ENCODE measurements around the gene ABCF3. TPM values are rescaled to one million over a fixed set of nuclear protein-coding genes. Genes with fewer than 3 reads are reported as not detected.

ABCF3 gene
- total and polyA plus RNA-seq, 2 donors (not counting 3 experiments of a cell fraction or from before 2014, with no cell fraction given): 68.8 to 73.4 TPM

DNA sequence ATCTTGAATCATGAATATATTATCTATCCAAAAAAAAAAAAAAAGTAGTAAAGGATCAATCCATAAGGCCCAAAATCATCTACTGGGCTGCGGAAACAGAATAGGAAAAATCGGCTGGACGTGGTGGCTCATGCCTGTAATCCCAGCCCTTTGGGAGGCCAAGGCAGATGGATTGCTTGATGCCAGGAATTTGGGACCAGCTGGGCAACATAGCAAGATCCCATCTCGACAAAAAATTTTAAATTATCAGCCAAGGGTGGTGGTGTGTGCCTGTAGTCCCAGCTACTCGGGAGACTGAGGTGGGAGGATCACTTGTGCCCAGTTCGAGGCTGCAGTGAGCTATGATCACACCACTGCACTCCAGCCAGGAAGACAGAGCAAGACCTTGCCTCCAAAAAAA lies 36.9 kb upstream of the ABCF3 start:
- dilution Hi-C loops (cut with MboI; ENCODE audit: extremely low pct_ligation_motif_present, low sequenced_read_pairs): no loop called here
- POLR2A ChIA-PET: interaction anchor here (0.7 kb wide), 1 partner anchor 780 kb away, joined by 4 read pairs; no protein-coding TSS in a partner anchor
- no TSS peak for BruUV-seq (replicated peaks)
- Histone ChIP-seq H3K4me3 (replicated peaks in 1 of 3; ENCODE audit: insufficient read depth in 1 of 3, low read depth in 1 of 3, low read length in 3 of 3) (no peak overlapping the region), H4K20me1 (replicated peaks; ENCODE audit: control insufficient read depth, extremely low read depth, insufficient read depth, low read length) (no peaks in the 10 kb centered on the region), H3K4me2 (ENCODE audit: insufficient read depth, low read length) (no peak overlapping the region), H3K9me1 (replicated peaks; ENCODE audit: control insufficient read depth, extremely low read depth, insufficient read depth, low read length) (no peaks in the 10 kb centered on the region), H3K79me2 (ENCODE audit: control insufficient read depth, insufficient read depth, low read length) (no peaks in the 10 kb centered on the region), H3K4me1 (ENCODE audit: control insufficient read depth, extremely low read depth, insufficient read depth, low read length) (no peaks in the 10 kb centered on the region), H3K36me3 (ENCODE audit: control insufficient read depth in 2 of 2, extremely low read depth in 1 of 2, insufficient read depth in 2 of 2, low read length in 2 of 2) (peaks cover 8 to 16% of the 10 kb centered on the region in 2 experiments), H3K9me3 (replicated peaks; ENCODE audit: control insufficient read depth, insufficient read depth, low read length) (no peaks in the 10 kb centered on the region), H3K9ac (replicated peaks; ENCODE audit: extremely low read depth, insufficient read depth, low read length) (no peak overlapping the region), H2AFZ (ENCODE audit: low read depth, low read length) (no peak overlapping the region), H3K27ac (ENCODE audit: insufficient read depth, low read depth, low read length) (no peak overlapping the region), H3K27me3 (ENCODE audit: control insufficient read depth in 2 of 2, insufficient read depth in 2 of 2, low read length in 2 of 2) (no peaks in the 10 kb centered on the region)
- intact Hi-C loops (cut with micrococcal nuclease): no loop called here
- no peak for TF ChIP-seq MYC (IDR thresholded peaks at IDR 0.05; ENCODE audit: low read depth, low read length)
- TF ChIP-seq GATA2 (IDR thresholded peaks at IDR 0.05; ENCODE audit: insufficient read depth, insufficient read length, low read depth, low read length): no peak
- no peak for TF ChIP-seq POLR2AphosphoS5 (IDR thresholded peaks at IDR 0.05; ENCODE audit: insufficient read depth, low read depth, low read length)
- TF ChIP-seq JUN (IDR thresholded peaks at IDR 0.05; ENCODE audit: borderline replicate concordance, insufficient read depth, insufficient read length, low read depth): no peak
- TF ChIP-seq FOS (IDR thresholded peaks at IDR 0.05; ENCODE audit: borderline replicate concordance, insufficient read depth, low read length): no peak
- TF ChIP-seq, protein P1, sequence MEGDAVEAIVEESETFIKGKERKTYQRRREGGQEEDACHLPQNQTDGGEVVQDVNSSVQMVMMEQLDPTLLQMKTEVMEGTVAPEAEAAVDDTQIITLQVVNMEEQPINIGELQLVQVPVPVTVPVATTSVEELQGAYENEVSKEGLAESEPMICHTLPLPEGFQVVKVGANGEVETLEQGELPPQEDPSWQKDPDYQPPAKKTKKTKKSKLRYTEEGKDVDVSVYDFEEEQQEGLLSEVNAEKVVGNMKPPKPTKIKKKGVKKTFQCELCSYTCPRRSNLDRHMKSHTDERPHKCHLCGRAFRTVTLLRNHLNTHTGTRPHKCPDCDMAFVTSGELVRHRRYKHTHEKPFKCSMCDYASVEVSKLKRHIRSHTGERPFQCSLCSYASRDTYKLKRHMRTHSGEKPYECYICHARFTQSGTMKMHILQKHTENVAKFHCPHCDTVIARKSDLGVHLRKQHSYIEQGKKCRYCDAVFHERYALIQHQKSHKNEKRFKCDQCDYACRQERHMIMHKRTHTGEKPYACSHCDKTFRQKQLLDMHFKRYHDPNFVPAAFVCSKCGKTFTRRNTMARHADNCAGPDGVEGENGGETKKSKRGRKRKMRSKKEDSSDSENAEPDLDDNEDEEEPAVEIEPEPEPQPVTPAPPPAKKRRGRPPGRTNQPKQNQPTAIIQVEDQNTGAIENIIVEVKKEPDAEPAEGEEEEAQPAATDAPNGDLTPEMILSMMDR (IDR thresholded peaks at IDR 0.05; ENCODE audit: extremely low read depth in 1 of 2, insufficient read depth in 1 of 2, low read depth in 1 of 2, low read length in 2 of 2): no peak
- no peak for TF ChIP-seq EZH2 (IDR thresholded peaks at IDR 0.05; ENCODE audit: borderline replicate concordance, low read depth, low read length, severe bottlenecking)
- TF ChIP-seq, protein P2, sequence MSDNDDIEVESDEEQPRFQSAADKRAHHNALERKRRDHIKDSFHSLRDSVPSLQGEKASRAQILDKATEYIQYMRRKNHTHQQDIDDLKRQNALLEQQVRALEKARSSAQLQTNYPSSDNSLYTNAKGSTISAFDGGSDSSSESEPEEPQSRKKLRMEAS (IDR thresholded peaks at IDR 0.05; ENCODE audit: insufficient read depth, insufficient read length): no peak
- no peak for TF ChIP-seq POLR2A (IDR thresholded peaks at IDR 0.05; ENCODE audit: low read depth, low read length)
- FAIRE-seq (no peak), DNase-seq (ENCODE audit: low read depth, low spot score) (no peak)
- CTCF ChIA-PET: interaction anchor here (0.6 to 1.0 kb wide), 3 partner anchors 32 to 253 kb away, joined by 3 to 4 read pairs (median 4); no protein-coding TSS in a partner anchor
